HAP-1 (cell line): Measurements from ENCODE around the gene PFN2.
A peak's percentile ranks its signal among the peaks of the same experiment; 100 is the strongest.

Experiments used
- DNase-seq, 2 experiments: peaks; one replicate each; pipeline ENCODE4 v3.0.0-alpha.2; 2016 to 2020; ENCODE audit warnings: low spot score in 2 of 2
- H3K27me3 ChIP-seq: fragments of 250-450 bp; sonication (Bioruptor Pico); 2 replicates; pipeline ENCODE4 v1.5.1; 2020; ENCODE audit warnings: low read depth, mild to moderate bottlenecking, moderate library complexity
- H3K36me3 ChIP-seq: fragments of 250-450 bp; sonication (Bioruptor Pico); replicated peaks from 2 replicates; pipeline ENCODE4 v1.5.1; 2020; ENCODE audit warnings: mild to moderate bottlenecking
- H3K4me1 ChIP-seq: fragments of 250-450 bp; sonication (Bioruptor Pico); 2 replicates; pipeline ENCODE4 v1.5.1; 2020; ENCODE audit warnings: mild to moderate bottlenecking
- H3K4me3 ChIP-seq: fragments of 250-450 bp; sonication (Bioruptor Pico); 2 replicates; pipeline ENCODE4 v1.5.1; 2020; ENCODE audit warnings: mild to moderate bottlenecking, moderate library complexity
- H3K9me3 ChIP-seq: fragments of 250-450 bp; sonication (Bioruptor Pico); 2 replicates; pipeline ENCODE4 v1.5.1; 2020; ENCODE audit warnings: mild to moderate bottlenecking, moderate library complexity
- in situ Hi-C: fragments of 300-500 bp; cut with MboI; formaldehyde crosslinking; loops from 3 replicates; pipeline ENCODE4 v1.14.3; 2020; ENCODE audit warnings: low sequenced_read_pairs, inconsistent platforms, mixed read lengths

The PFN2 gene, protein sequence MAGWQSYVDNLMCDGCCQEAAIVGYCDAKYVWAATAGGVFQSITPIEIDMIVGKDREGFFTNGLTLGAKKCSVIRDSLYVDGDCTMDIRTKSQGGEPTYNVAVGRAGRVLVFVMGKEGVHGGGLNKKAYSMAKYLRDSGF

DNA sequence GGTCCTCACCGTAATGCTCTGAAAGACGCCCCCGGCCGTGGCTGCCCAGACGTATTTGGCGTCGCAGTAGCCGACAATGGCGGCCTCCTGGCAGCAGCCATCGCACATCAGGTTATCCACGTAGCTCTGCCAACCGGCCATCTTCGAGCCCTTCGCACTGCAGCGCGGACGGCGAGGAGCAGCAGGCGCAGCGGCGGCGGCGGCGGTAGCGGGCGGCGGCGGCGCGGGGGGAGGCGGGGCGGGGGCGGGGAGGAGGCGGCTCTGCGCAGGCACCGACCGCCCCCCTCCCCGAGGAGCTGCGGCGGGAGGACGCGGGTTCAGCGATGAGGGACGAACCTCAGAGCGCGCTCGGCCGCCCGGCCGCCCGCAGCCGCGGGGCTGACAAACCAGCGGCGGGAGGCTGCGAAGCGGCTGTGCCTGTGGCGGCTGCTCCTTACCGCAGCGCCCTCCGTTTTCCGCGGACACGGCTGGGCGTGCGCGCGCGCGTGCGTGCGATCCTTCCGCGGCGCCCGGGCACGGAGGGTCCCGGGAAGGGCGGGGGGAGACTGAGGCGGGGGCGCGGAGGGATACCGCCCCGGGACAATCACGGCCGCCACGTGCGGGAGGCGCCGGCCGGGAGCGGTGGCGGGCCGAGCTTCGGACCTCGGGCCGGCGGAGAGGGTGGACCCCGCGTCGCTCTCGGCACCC is at the start of gene PFN2:
TSS of gene PFN2 (minus strand) at position 180 of the 687 bp plus-strand sequence. CDS start at position 141, 39 bp downstream.
- Histone ChIP-seq H3K4me1 (peaks cover 13% of the 10 kb centered on the region), H3K36me3 (peaks cover 16% of the 10 kb centered on the region), H3K9me3 (no peaks in the 10 kb centered on the region), H3K27me3 (no peaks in the 10 kb centered on the region), H3K4me3 (peak within 1 kb of the TSS; percentile 64)
- in situ Hi-C loops, result loop anchor here (25.0 kb wide), 1 partner anchor 241 kb away; no protein-coding TSS in a partner anchor
- DNase-seq, result peak; percentile 54 to 88

DNA sequence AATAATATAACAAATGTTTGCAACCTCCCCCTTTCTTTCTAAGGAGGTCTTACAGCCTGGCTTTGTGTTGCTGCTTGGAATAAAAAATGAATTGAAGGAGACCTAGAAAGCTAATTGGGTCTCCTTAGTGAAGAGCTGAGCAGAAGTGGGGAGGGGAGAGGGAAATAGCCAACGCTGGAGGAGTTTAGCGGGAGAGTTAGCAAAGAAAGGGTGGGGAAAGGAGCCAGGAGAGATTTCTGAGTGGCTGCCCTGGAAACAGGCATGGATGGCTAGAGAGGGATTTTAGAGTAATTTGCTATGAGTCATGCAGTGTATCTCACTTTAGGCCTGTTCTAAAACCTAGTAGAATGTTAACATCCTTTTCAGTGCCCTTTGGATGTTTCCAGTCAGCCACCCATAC is 45.2 kb upstream of the PFN2 start:
- Histone ChIP-seq H3K9me3 (no peaks in the 10 kb centered on the region), H3K27me3 (no peaks in the 10 kb centered on the region; the same call in 1 of the 2 replicates), H3K4me3 (no peak overlapping the region), H3K36me3 (no peaks in the 10 kb centered on the region), H3K4me1 (no peaks in the 10 kb centered on the region)
- no peak for DNase-seq
- in situ Hi-C loops, result no loop called here

DNA sequence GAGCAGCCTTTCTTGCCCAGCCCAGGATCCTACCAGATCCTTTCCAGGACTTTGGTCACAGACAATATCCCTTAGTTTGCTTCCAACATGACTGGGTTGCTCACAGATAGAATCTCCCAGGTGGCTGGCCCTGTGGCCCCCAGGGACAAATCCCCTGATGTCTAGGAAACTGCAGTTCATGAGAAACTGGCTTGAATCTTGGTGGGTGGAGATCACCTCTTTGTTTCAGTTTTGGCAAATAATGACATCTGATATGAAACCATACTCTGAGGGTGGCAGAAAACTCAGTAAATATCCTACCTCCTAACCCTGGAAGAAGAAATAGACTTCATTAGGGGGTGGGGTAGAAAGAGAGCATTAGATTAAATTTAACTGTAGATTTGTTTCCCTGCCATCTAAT is 44.1 kb upstream of the PFN2 start:
- no peaks in the 10 kb centered on the region for H3K4me1 ChIP-seq
- no peaks in the 10 kb centered on the region for H3K9me3 ChIP-seq
- no peak for DNase-seq
- no peaks in the 10 kb centered on the region for H3K36me3 ChIP-seq
- no peak overlapping the region for H3K4me3 ChIP-seq
- in situ Hi-C loops, result no loop called here
- H3K27me3 ChIP-seq, result no peaks in the 10 kb centered on the region; the same call in 1 of the 2 replicates

DNA sequence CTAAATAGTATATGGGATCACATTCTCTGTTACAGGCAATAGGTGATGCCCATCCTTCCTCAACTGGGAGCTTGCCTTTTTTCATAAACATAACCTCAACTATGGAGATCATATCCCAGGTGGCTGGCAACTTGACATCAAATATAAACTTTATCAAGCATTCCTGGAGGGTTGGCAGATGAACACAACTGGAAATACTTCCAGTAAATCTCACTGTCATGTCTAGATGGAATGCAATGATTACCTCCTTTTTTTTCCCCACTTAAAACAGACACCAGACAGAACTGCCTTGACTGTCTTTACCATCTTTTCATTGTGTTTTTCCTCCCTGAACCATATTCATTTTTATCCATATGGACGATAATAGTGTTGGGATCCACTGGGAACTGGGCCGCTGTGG is 43.1 kb upstream of the PFN2 start:
- Histone ChIP-seq H3K27me3 (no peaks in the 10 kb centered on the region; the same call in 1 of the 2 replicates), H3K36me3 (no peaks in the 10 kb centered on the region), H3K9me3 (no peaks in the 10 kb centered on the region), H3K4me3 (no peak overlapping the region), H3K4me1 (no peaks in the 10 kb centered on the region)
- no peak for DNase-seq
- in situ Hi-C loops, result no loop called here

DNA sequence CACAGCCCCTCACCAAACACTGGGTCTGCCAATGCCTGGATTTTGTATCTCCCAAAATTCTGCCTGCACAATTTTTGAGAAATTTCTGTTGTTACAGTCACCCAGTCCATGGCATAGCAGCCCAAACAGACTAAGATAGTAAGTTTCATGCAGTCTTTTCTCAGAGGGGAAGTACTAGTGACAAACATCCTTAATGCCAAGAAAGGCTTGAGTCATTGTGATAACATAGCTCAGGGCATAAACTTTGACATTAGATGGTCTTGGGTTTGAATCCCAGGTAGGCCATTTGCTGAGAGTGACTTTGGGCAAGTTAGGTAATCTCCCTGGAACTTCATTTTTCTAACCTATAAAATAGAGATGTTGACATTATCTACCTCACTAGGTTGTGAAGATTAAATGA is 36.1 kb upstream of the PFN2 start:
- in situ Hi-C loops, result no loop called here

DNA sequence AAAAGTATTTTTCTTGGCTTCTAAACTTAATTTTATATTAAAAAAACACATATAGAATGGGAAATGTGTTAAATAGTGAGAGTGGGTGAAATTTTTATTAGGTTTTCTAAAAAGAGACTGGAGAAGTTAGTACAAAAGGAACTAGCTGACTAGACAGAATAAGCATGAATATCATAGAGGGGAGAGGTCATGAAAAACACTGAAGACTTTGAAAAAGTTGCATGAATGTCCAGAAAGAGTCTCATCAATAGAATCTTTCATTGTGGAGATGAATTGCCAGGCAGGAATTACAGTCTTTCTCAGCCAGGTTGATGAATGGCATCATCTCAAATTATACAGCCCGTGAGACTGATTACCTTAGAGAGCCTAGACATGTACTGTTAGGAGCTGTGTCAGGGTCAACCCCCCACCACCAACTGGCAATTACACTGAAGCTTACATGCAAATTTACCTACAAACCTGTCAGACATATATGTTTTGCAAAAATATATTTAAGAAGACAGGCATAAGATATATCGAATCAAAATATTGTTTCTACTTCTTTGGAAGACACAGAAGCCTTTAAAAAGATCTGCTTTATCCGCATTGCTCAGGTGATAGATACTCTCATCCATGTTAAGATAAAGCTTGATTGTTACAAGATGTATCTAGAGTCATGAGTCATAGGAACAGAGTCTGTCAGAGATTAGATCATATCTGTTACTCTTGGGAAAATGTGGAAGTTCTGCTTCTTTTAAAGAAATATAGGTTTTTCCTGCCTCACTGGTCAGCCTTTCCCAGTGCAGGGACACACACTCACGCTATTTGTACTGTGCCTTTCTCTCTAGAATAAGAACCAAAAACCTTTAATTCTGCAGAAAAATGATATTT is 34.8 kb upstream of the PFN2 start:
- H3K36me3 ChIP-seq, result no peaks in the 10 kb centered on the region
- no peaks in the 10 kb centered on the region for H3K27me3 ChIP-seq
- H3K4me1 ChIP-seq, result no peaks in the 10 kb centered on the region
- no peak overlapping the region for H3K4me3 ChIP-seq
- in situ Hi-C loops, result no loop called here
- no peaks in the 10 kb centered on the region for H3K9me3 ChIP-seq
- DNase-seq, result no peak

More for the DNA sequence above, 36.1 kb upstream of the PFN2 start:
- Histone ChIP-seq H3K4me3 (no peak overlapping the region), H3K4me1 (no peaks in the 10 kb centered on the region), H3K36me3 (no peaks in the 10 kb centered on the region), H3K27me3 (no peaks in the 10 kb centered on the region), H3K9me3 (no peaks in the 10 kb centered on the region)
- DNase-seq, result no peak

DNA sequence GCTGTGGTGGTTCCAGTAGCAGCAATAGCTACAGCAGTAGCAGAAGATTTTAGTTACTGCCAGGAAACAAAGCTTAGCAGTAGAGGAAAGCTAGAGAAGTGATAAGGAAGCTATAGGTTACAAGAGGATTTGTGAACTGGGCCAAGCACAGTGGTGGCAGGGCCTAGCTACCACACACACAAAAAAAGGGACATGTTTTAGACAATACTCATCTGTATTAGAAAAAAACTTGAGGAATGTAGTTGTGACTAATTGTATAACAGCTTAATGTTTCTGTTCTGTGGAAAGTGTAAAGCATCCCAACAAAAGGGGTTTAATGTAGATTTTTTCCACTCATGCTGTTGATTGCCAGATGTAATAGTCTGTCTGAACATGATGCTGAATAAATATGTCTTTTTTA is 29.9 kb upstream of the PFN2 start:
- Histone ChIP-seq H3K36me3 (no peaks in the 10 kb centered on the region), H3K4me1 (no peaks in the 10 kb centered on the region), H3K4me3 (no peak overlapping the region), H3K27me3 (no peaks in the 10 kb centered on the region; the same call in 1 of the 2 replicates), H3K9me3 (0 out of 2 replicates have a peak, but pooled peaks cover 3% of the 10 kb centered on the region)
- in situ Hi-C loops, result no loop called here
- no peak for DNase-seq

DNA sequence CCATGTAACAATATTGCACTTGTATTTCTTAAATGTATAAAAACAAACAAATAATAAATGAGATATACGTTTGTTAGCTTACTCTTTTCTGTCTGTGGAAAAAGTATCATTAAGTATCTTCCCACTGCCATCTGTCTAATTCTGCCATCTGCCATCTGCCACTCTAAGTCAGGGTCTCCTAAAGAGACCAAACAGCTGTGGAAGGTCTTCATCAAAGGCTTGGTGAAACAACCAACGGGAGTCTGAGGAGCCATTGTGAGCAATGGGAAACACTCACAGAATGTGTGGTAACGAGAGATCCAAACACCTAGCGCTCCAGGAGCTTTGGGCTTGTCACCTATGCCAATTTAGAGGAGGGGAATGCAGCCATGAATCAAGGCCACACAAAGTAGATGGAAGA is 28.7 kb upstream of the PFN2 start:
- Histone ChIP-seq H3K4me3 (no peak overlapping the region), H3K27me3 (no peaks in the 10 kb centered on the region; the same call in 1 of the 2 replicates), H3K9me3 (peaks cover 14% of the 10 kb centered on the region; the same call in 1 of the 2 replicates), H3K36me3 (no peaks in the 10 kb centered on the region), H3K4me1 (no peaks in the 10 kb centered on the region)
- no peak for DNase-seq
- in situ Hi-C loops, result loop anchor here (5.0 kb wide), 1 partner anchor 62 kb away; no protein-coding TSS in a partner anchor

DNA sequence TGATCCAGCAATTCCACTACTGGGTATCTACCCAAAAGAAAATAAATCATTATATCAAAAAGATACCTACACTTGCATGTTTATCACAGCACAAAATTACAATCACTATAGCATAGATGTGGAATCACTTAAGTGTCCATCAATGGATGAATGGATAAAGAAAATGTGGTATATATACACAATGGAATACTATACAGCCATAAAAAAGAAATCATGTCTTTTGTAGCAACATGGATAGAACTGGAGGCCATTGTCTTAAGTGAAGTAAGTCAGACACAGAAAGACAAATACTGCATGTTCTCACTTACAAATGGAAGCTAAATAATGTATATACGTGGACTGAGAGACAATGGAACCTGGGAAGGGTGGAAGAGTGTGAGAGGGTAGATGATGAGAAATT is 28.3 kb upstream of the PFN2 start:
- in situ Hi-C loops, result loop anchor here (5.0 kb wide), 1 partner anchor 62 kb away; no protein-coding TSS in a partner anchor
- H3K27me3 ChIP-seq, result no peaks in the 10 kb centered on the region; the same call in 1 of the 2 replicates
- H3K36me3 ChIP-seq, result no peaks in the 10 kb centered on the region
- peaks cover 14% of the 10 kb centered on the region; the same call in 1 of the 2 replicates for H3K9me3 ChIP-seq
- no peak overlapping the region for H3K4me3 ChIP-seq
- DNase-seq, result no peak
- no peaks in the 10 kb centered on the region for H3K4me1 ChIP-seq

DNA sequence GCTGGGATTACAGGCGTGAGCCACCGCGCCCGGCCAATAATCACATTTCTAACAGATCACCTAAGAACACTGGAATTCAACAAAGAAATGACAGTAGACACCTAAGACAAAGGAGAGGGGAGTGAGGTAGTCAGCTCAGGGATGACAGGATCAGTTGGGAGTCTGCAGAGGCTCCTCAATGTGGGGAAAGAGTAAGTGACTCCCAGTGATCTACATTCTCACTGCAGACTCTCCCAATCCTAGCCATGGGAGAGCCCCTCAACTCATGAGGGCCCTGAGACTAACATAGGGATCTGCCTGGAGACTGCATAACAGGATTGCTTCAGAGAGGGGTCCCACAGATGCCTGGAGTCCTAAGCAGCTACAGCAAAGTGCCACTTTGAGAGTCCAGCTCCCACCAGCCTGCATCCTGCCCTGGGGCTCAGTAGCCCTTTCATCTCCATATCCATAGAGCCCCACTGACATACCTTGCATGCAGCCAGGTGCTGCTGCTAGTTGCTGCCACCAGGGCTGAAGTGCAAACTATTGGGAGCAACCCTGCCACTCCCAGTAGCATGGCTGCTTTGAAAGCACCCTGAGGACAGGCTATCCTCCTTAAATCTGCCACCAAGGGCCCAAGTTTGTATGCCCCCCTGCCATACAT is 21.8 kb upstream of the PFN2 start:
- no peak for DNase-seq
- in situ Hi-C loops, result no loop called here
- H3K4me1 ChIP-seq, result no peaks in the 10 kb centered on the region
- no peak overlapping the region for H3K4me3 ChIP-seq
- no peaks in the 10 kb centered on the region for H3K36me3 ChIP-seq
- peaks cover 11% of the 10 kb centered on the region; the same call in 1 of the 2 replicates for H3K9me3 ChIP-seq
- no peaks in the 10 kb centered on the region; the same call in 1 of the 2 replicates for H3K27me3 ChIP-seq

DNA sequence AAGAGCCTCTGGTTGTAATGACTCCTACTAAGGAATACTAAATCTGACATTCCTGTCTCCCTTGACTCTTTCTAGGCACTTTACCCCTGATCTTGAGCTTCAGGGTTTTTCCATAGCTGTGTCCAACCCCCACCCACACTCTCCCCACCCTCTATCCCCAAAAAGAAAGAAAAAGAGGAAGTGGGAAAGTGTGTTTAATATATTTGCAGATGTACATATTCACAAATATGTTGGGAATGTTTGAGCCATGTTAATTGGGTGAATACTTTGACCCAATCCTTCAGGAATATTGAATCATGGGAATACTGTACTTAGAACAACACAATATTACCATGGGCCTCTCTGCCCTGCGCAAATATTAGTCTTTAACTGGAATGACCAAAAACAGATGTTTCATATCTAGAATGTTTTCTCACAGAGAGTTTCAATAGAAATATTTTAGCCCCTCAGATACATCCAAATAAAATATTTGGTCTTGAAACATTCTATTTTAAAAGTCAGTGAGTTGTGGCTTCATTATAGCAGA is 19.8 kb upstream of the PFN2 start:
- DNase-seq, result no peak

DNA sequence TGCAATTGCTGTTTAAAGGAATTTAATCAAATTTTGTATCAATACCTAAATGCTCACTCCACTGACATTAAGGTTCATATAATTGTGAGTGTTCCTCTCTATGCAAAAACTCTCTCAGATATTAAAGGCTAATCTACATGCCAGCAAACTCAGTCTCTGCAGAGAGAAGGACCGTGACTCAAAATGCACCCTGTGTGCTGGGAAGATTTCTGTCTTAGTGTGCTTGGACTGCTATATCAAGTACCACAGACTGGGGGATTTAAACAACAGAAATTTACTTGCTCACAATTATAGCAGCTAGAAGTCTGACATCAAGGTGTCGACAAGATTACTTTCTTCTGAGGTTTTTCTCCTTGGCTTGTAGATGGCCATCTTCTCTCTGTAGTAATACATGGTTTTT is 18.6 kb upstream of the PFN2 start:
- H3K9me3 ChIP-seq, result no peaks in the 10 kb centered on the region

More for the DNA sequence above, 19.8 kb upstream of the PFN2 start:
- Histone ChIP-seq H3K27me3 (no peaks in the 10 kb centered on the region), H3K36me3 (no peaks in the 10 kb centered on the region; the same call in 1 of the 2 replicates), H3K4me3 (no peak overlapping the region), H3K4me1 (no peaks in the 10 kb centered on the region; the same call in 1 of the 2 replicates), H3K9me3 (peaks cover 10% of the 10 kb centered on the region; the same call in 1 of the 2 replicates)
- in situ Hi-C loops, result no loop called here

DNA sequence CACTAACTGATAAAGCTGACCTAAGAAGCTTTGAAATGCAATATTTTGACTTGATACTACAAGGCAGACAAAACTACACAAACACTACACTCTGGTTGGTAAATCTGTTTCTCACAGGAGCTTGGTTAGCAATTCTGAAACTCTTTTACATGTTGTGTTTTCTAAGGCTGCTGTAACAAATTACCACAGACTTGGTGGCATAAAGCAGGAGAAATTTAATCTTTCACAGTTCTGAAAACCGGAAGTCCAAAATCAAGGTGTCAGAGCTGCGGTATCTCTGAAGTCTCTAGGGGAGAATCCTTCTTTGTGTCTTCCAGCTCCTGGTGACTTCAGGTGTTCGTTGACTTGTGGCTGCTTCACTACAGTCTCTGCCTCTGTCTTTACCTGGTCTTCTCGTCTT is 12.9 kb upstream of the PFN2 start:
- no peaks in the 10 kb centered on the region; the same call in 1 of the 2 replicates for H3K4me1 ChIP-seq
- in situ Hi-C loops, result no loop called here
- no peak for DNase-seq
- no peaks in the 10 kb centered on the region; the same call in 1 of the 2 replicates for H3K36me3 ChIP-seq
- no peaks in the 10 kb centered on the region for H3K27me3 ChIP-seq
- no peaks in the 10 kb centered on the region for H3K9me3 ChIP-seq
- H3K4me3 ChIP-seq, result no peak overlapping the region

More for the DNA sequence above, 18.6 kb upstream of the PFN2 start:
- Histone ChIP-seq H3K36me3 (no peaks in the 10 kb centered on the region; the same call in 1 of the 2 replicates), H3K4me1 (no peaks in the 10 kb centered on the region; the same call in 1 of the 2 replicates), H3K4me3 (no peak overlapping the region), H3K27me3 (no peaks in the 10 kb centered on the region)
- DNase-seq, result no peak
- in situ Hi-C loops, result no loop called here
